ENCODE results near the gene OSBPL5.

Gene OSBPL5

DNA sequence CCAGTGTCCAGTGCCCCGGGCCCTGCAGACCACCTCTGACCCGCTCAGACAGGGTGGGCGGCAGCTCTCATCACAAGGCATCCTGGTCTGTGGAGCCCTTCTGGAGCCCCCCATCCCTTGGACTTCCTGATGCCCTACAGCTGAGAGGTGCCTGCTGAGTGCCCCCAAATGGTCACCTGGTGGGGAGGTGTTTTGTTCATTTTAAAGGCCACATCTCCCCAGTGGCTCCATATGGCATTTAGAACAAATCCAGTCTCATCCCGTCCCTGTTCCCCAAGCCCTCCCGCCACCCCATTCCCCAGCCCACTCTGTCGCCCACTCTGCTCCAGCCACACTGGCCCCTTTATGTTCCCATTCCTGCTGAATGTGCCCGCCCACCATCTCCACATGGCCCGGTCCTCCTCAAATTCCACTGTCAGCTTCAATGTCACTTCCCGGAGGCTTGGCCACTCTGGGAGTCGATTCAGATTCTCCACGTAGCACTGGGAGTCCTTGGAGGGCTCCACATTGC, 32.8 kb downstream of the OSBPL5 start:
- WGBS (ENCODE audit: insufficient coverage) = over 99% methylated on average over 11 of the region's 11 CpGs
- DNase-seq = no peak
- Histone ChIP-seq H3K27me3 (replicated peaks in 2 of 5; ENCODE audit: control insufficient read depth in 4 of 5, insufficient read depth in 5 of 5, low read length in 4 of 5) (no peaks in the 10 kb centered on the region), H3K4me1 (ENCODE audit: control extremely low read depth in 1 of 4, control insufficient read depth in 4 of 4, insufficient read depth in 4 of 4, low read length in 3 of 4) (peaks cover 0 to 39% (median 23%) of the 10 kb centered on the region in 4 experiments), H3K9me3 (ENCODE audit: control extremely low read depth in 1 of 5, control insufficient read depth in 4 of 5, insufficient read depth in 2 of 5, low read depth in 1 of 5, low read length in 4 of 5) (no peaks in the 10 kb centered on the region), H3K36me3 (ENCODE audit: control insufficient read depth in 4 of 4, insufficient read depth in 4 of 4, low read length in 3 of 4) (no peaks in the 10 kb centered on the region), H3K4me3 (ENCODE audit: control insufficient read depth in 1 of 7, extremely low read depth in 1 of 7, insufficient read depth in 4 of 7, low read depth in 2 of 7, low read length in 6 of 7) (no peak overlapping the region), H3K27ac (ENCODE audit: insufficient read depth in 1 of 2, low read depth in 1 of 2, low read length in 2 of 2, poor library complexity in 1 of 2, severe bottlenecking in 2 of 2) (no peak overlapping the region)
- ChIA-PET POLR2A (no interaction called here), CTCF (no interaction called here)

DNA sequence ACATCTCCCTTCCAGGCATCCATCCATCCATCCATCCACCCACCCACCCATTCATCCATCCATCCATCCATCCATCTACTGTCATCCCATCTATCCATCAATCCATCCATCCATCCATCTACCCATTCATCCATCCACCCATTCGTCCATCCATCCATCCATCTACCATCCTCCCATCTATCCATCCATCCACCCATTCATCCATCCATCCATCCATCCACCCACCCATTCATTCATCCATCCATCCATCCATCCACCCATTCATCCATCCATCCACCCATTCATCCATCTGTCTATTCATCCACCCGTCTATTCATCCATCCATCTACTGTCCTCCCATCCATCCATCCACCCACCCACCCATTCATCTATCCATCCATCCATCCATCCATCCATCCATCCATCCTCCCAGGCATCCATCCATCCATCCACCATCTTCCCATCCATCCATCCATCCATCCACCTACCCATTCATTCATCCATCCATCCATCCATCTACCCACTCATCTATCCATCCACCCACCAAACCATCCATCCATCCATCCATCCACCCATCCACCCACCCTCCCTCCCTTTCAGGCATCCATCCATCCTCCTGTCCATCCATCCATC, 33.7 kb downstream of the OSBPL5 start:
- Histone ChIP-seq H3K27ac (ENCODE audit: insufficient read depth in 1 of 2, low read depth in 1 of 2, low read length in 2 of 2, poor library complexity in 1 of 2, severe bottlenecking in 2 of 2) (no peak overlapping the region), H3K9me3 (ENCODE audit: control extremely low read depth in 1 of 5, control insufficient read depth in 4 of 5, insufficient read depth in 2 of 5, low read depth in 1 of 5, low read length in 4 of 5) (no peaks in the 10 kb centered on the region), H3K4me1 (ENCODE audit: control extremely low read depth in 1 of 4, control insufficient read depth in 4 of 4, insufficient read depth in 4 of 4, low read length in 3 of 4) (peaks cover 0 to 34% (median 24%) of the 10 kb centered on the region in 4 experiments), H3K27me3 (replicated peaks in 2 of 5; ENCODE audit: control insufficient read depth in 4 of 5, insufficient read depth in 5 of 5, low read length in 4 of 5) (no peaks in the 10 kb centered on the region), H3K36me3 (ENCODE audit: control insufficient read depth in 4 of 4, insufficient read depth in 4 of 4, low read length in 3 of 4) (peaks cover 0 to 2% (median under 1%) of the 10 kb centered on the region in 4 experiments), H3K4me3 (ENCODE audit: control insufficient read depth in 1 of 7, extremely low read depth in 1 of 7, insufficient read depth in 4 of 7, low read depth in 2 of 7, low read length in 6 of 7) (no peak overlapping the region)
- ChIA-PET CTCF (no interaction called here), POLR2A (no interaction called here)
- 96% methylated on average over 2 of the region's 2 CpGs for WGBS (ENCODE audit: insufficient coverage)
- DNase-seq = no peak

DNA sequence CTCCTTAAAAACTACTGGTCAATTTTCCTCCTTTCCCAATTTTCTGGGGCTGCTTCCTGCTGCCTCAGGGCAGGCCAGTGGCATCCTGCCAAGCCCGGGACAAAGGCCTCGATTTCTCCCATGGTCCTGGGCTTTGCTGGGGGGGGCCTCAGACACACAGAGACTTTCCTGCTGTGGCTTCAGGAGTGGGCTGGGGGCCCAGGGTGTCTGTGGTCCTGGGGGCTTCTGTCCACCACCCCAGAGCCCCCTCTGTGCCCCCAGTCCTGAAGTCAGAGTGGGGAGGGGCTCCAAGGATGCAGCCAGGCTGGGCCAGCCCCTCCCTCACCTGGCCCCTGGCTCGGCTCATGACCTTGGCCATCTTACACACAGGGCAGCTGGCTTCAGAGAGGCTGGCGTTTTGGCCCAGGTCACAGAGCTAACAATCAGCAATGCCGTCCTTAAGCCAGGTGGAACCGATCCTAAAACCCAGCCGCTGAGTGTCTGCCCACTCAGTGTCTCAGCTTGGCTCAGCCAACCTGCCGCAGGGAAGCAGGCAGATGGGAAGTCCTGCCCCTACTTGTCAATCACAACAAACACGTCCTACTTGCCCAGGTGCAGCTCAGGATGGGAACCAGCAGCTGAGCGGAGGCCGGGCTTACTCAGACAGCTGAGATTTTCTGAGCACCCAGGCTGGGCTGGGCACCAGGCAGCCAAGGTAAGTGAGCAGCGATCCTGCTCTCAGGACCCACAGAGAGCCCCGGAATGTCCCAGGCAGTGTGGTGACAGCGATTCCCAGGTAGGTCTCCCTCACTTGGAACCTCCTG, 34.6 kb downstream of the OSBPL5 start:
- POLR2A ChIA-PET = no interaction called here
- no peak overlapping the region for H3K4me3 ChIP-seq (ENCODE audit: control insufficient read depth in 1 of 7, extremely low read depth in 1 of 7, insufficient read depth in 4 of 7, low read depth in 2 of 7, low read length in 6 of 7)
- no peak overlapping the region for H3K27ac ChIP-seq (ENCODE audit: insufficient read depth in 1 of 2, low read depth in 1 of 2, low read length in 2 of 2, poor library complexity in 1 of 2, severe bottlenecking in 2 of 2)
- no peaks in the 10 kb centered on the region for H3K9me3 ChIP-seq (ENCODE audit: control extremely low read depth in 1 of 5, control insufficient read depth in 4 of 5, insufficient read depth in 2 of 5, low read depth in 1 of 5, low read length in 4 of 5)
- peaks cover 0 to 24% (median 15%) of the 10 kb centered on the region in 4 experiments for H3K4me1 ChIP-seq (ENCODE audit: control extremely low read depth in 1 of 4, control insufficient read depth in 4 of 4, insufficient read depth in 4 of 4, low read length in 3 of 4)
- H3K36me3 ChIP-seq (ENCODE audit: control insufficient read depth in 4 of 4, insufficient read depth in 4 of 4, low read length in 3 of 4) = peaks cover 0 to 5% (median 2%) of the 10 kb centered on the region in 4 experiments
- DNase-seq = no peak
- 98% methylated on average over 12 of the region's 14 CpGs for WGBS (ENCODE audit: insufficient coverage)
- CTCF ChIA-PET = interaction anchor here (0.7 to 1.5 kb wide), 4 partner anchors 20 to 66 kb away, joined by 3 to 4 read pairs (median 3); no protein-coding TSS in a partner anchor
- no peaks in the 10 kb centered on the region for H3K27me3 ChIP-seq (replicated peaks in 2 of 5; ENCODE audit: control insufficient read depth in 4 of 5, insufficient read depth in 5 of 5, low read length in 4 of 5)

DNA sequence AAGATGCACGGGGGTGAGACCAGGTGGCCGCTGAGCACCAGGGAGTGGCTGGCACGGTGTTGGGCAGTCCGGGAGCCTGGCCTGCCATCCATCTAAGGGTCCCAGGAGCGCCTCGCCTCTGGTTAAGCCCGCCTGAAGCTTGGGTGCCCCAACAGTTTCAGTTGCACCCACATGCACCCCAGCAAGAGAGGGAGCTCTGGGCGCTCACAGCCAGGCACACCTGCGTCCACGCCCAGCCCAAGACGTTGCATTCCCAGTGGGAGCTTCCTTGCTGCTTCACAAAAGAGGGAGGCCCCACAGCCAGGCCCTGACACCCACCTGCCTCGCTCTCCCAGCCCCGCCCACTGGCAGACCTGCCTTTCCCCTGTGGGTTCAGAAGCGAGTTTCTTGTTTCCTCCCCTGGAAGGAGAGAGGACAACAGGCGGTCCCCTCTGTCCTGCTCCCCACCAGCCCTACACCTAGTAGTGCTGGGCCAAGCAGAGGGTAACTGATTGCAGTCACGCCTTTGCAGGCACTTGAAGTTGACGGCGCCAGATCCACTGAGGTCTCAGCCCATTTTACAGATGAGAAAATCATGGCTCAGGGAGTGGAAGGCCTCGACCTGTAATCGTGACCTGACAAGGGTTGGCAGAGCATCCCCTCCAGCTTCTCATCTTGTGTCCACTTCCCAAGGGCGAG, 35.4 kb downstream of the OSBPL5 start:
- WGBS (ENCODE audit: insufficient coverage) = 91% methylated on average over 18 of the region's 21 CpGs
- Histone ChIP-seq H3K27ac (ENCODE audit: insufficient read depth in 1 of 2, low read depth in 1 of 2, low read length in 2 of 2, poor library complexity in 1 of 2, severe bottlenecking in 2 of 2) (no peak overlapping the region), H3K9me3 (ENCODE audit: control extremely low read depth in 1 of 5, control insufficient read depth in 4 of 5, insufficient read depth in 2 of 5, low read depth in 1 of 5, low read length in 4 of 5) (no peaks in the 10 kb centered on the region), H3K4me3 (ENCODE audit: control insufficient read depth in 1 of 7, extremely low read depth in 1 of 7, insufficient read depth in 4 of 7, low read depth in 2 of 7, low read length in 6 of 7) (no peak overlapping the region), H3K36me3 (ENCODE audit: control insufficient read depth in 4 of 4, insufficient read depth in 4 of 4, low read length in 3 of 4) (peaks cover 0 to 5% (median 2%) of the 10 kb centered on the region in 4 experiments), H3K27me3 (replicated peaks in 2 of 5; ENCODE audit: control insufficient read depth in 4 of 5, insufficient read depth in 5 of 5, low read length in 4 of 5) (no peaks in the 10 kb centered on the region), H3K4me1 (ENCODE audit: control extremely low read depth in 1 of 4, control insufficient read depth in 4 of 4, insufficient read depth in 4 of 4, low read length in 3 of 4) (peaks cover 0 to 19% (median 9%) of the 10 kb centered on the region in 4 experiments)
- ChIA-PET CTCF (interaction anchor here (1.0 to 1.5 kb wide), 4 partner anchors 19 to 66 kb away, joined by 3 to 4 read pairs (median 3); no protein-coding TSS in a partner anchor), POLR2A (no interaction called here)
- no peak for DNase-seq

DNA sequence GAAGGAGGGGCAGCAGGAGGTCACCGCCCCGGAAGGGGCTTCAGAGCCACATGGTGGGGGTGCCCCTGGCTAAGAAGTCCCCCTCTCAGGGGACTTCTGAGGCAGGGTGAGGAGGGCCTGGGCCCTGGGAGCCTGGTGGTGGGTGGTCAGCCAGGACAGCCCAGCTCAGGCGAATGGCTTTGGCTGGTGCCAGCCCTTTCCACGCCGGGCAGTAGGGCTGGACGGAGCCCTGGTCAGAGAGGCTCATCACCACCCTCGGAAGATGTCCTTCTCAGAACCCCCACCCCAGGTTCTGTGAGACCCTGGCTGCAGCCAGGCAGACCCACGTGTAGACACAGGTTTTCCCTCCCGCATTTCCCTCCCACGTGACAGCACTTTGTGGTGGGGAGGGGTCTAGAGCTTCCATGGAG, 35.9 kb downstream of the OSBPL5 start:
- H3K4me3 ChIP-seq (ENCODE audit: control insufficient read depth in 1 of 7, extremely low read depth in 1 of 7, insufficient read depth in 4 of 7, low read depth in 2 of 7, low read length in 6 of 7) = no peak overlapping the region
- ChIA-PET CTCF (interaction anchor here (0.8 to 1.5 kb wide), 5 partner anchors 9 to 67 kb away, joined by 3 to 4 read pairs (median 3); no protein-coding TSS in a partner anchor), POLR2A (no interaction called here)
- H3K27ac ChIP-seq (ENCODE audit: insufficient read depth in 1 of 2, low read depth in 1 of 2, low read length in 2 of 2, poor library complexity in 1 of 2, severe bottlenecking in 2 of 2) = no peak overlapping the region
- peaks cover 0 to 9% (median 3%) of the 10 kb centered on the region in 4 experiments for H3K36me3 ChIP-seq (ENCODE audit: control insufficient read depth in 4 of 4, insufficient read depth in 4 of 4, low read length in 3 of 4)
- peaks cover 0 to 19% (median 14%) of the 10 kb centered on the region in 4 experiments for H3K4me1 ChIP-seq (ENCODE audit: control extremely low read depth in 1 of 4, control insufficient read depth in 4 of 4, insufficient read depth in 4 of 4, low read length in 3 of 4)
- 96% methylated on average over 7 of the region's 10 CpGs for WGBS (ENCODE audit: insufficient coverage)
- no peaks in the 10 kb centered on the region for H3K9me3 ChIP-seq (ENCODE audit: control extremely low read depth in 1 of 5, control insufficient read depth in 4 of 5, insufficient read depth in 2 of 5, low read depth in 1 of 5, low read length in 4 of 5)
- DNase-seq = no peak
- H3K27me3 ChIP-seq (replicated peaks in 2 of 5; ENCODE audit: control insufficient read depth in 4 of 5, insufficient read depth in 5 of 5, low read length in 4 of 5) = no peaks in the 10 kb centered on the region

DNA sequence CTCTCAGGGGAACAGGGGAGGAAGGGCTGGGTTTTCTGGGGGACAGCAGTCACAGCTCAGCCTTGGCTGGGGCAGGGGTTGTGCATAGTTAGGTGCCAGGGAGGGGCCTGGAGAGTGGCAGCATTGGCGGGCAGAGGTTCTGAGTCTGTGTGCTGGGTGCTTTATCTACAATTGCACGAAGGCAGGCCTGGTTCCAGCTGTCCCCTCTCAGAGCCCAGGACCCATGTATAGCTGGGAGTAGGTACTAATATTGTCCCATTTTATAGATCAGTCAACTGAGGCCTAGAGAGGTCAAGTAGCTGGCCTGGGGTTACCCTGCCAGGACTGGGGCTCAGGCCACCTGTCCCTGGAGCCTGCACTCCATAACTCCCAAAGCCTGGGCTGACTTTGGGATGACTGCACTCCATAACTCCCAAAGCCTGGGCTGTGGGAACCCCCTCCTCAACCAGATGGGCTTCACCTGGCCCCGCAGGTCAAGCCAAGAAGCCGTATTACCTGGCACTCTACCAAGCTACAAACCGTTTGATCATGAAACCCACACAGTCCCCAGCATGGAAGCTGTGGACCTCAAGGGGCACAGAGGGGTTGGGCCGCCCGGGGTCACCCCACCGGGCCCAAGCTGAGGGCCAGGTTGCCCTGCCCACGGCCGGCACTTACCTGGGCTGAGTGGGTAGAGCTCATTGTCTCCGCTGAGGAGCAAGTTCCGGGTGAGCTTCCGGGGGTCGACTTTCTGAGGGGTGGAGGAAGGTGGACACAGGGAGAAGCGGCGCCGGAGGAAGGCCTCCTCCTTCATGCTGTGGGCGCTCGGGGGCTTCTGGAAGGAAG, 36.5 kb downstream of the OSBPL5 start:
- WGBS (ENCODE audit: insufficient coverage) = 98% methylated on average over 10 of the region's 19 CpGs
- no peak overlapping the region for H3K4me3 ChIP-seq (ENCODE audit: control insufficient read depth in 1 of 7, extremely low read depth in 1 of 7, insufficient read depth in 4 of 7, low read depth in 2 of 7, low read length in 6 of 7)
- POLR2A ChIA-PET = interaction anchor here (0.6 to 0.8 kb wide), 2 partner anchors 16 to 61 kb away, joined by 3 read pairs; no protein-coding TSS in a partner anchor
- H3K27ac ChIP-seq (ENCODE audit: insufficient read depth in 1 of 2, low read depth in 1 of 2, low read length in 2 of 2, poor library complexity in 1 of 2, severe bottlenecking in 2 of 2) = no peak overlapping the region
- no peak for DNase-seq
- H3K36me3 ChIP-seq (ENCODE audit: control insufficient read depth in 4 of 4, insufficient read depth in 4 of 4, low read length in 3 of 4) = peaks cover 2 to 9% (median 3%) of the 10 kb centered on the region in 4 experiments
- H3K4me1 ChIP-seq (ENCODE audit: control extremely low read depth in 1 of 4, control insufficient read depth in 4 of 4, insufficient read depth in 4 of 4, low read length in 3 of 4) = peaks cover 0 to 17% (median 13%) of the 10 kb centered on the region in 4 experiments
- CTCF ChIA-PET = interaction anchor here (0.8 to 1.5 kb wide), 3 partner anchors 10 to 29 kb away, joined by 3 to 4 read pairs (median 3); no protein-coding TSS in a partner anchor
- H3K27me3 ChIP-seq (replicated peaks in 2 of 5; ENCODE audit: control insufficient read depth in 4 of 5, insufficient read depth in 5 of 5, low read length in 4 of 5) = no peaks in the 10 kb centered on the region
- H3K9me3 ChIP-seq (ENCODE audit: control extremely low read depth in 1 of 5, control insufficient read depth in 4 of 5, insufficient read depth in 2 of 5, low read depth in 1 of 5, low read length in 4 of 5) = no peaks in the 10 kb centered on the region

All from common myeloid progenitor, CD34-positive (primary cell).